Adrenal gland (tissue), 12 donors: ENCODE measurements around the gene APCDD1L. TPM values are rescaled to one million over a fixed set of nuclear protein-coding genes. Genes with fewer than 3 reads are reported as not detected.

Source experiments
- DNase-seq, 7 donors: peaks; one replicate each; pipeline ENCODE4 v3.0.0-alpha.2; 2019 to 2020
- H3K27ac ChIP-seq, 5 donors: fragments of 200-600 bp; sonication (generic) in 4 of 5; 1 replicate in 3 of 5; 2 replicates in 2 of 5; pipeline versions ENCODE4 v1.5.1 to v1.8.0; 2016 to 2020; ENCODE audit warnings: mild to moderate bottlenecking in 1 of 5
- H3K27me3 ChIP-seq: fragments of 200-600 bp; 2 replicates; pipeline ENCODE4 v1.8.0; 2021
- H3K36me3 ChIP-seq, 2 donors: fragments of 200-600 bp; replicated peaks in 1 of 2; 1 replicate in 1 of 2; 2 replicates in 1 of 2; pipeline versions ENCODE4 v1.5.1 to v1.8.0; 2018 to 2022
- H3K4me1 ChIP-seq, 2 donors: fragments of 200-600 bp; replicated peaks in 1 of 2; 1 replicate in 1 of 2; 2 replicates in 1 of 2; pipeline versions ENCODE4 v1.5.1 to v1.8.0; 2018 to 2021
- H3K4me3 ChIP-seq, 4 donors: fragments of 200-600 bp; sonication (generic) in 3 of 4; one replicate each; pipeline ENCODE4 v1.5.1; 2016 to 2018
- H3K9me3 ChIP-seq, 3 donors: fragments of 200-600 bp; sonication (generic) in 1 of 3; replicated peaks in 1 of 3; 1 replicate in 2 of 3; 2 replicates in 1 of 3; pipeline versions ENCODE4 v1.5.1 to v1.8.0; 2016 to 2021
- CTCF ChIP-seq, 6 experiments: fragments of 450-650 bp in 4 of 6; fragments of 200-600 bp in 2 of 6; sonication (generic) in 1 of 6; IDR thresholded peaks; 1 replicate in 5 of 6; 2 replicates in 1 of 6; pipeline versions ENCODE4 v1.5.1 to v1.8.0; 2016 to 2021; ENCODE audit warnings: antibody characterized with exemption in 6 of 6, mild to moderate bottlenecking in 2 of 6, moderate library complexity in 1 of 6
- POLR2A ChIP-seq, 2 donors: fragments of 450-650 bp; IDR thresholded peaks; one replicate each; pipeline ENCODE4 v1.6.1; 2017; ENCODE audit warnings: antibody characterized with exemption in 2 of 2, mild to moderate bottlenecking in 2 of 2, moderate library complexity in 1 of 2
- WGBS, 4 donors: extraction: QIAGEN DNeasy Blood & Tissue Kit in 2 of 4; methylation state at CpG; one replicate each; pipeline versions ENCODE4 v1.1.5 to v1.1.7; 2013 to 2017; 5-methylcytosine and 5-hydroxymethylcytosine counted together
- intact Hi-C, 2 donors: fragments of 100-400 bp; cut with DNase I; formaldehyde crosslinking; loops; one replicate each; pipeline versions ENCODE4 v1.14.1 to v1.15.0; 2022 to 2023
- polyA plus RNA-seq, 3 donors: library from polyadenylated mRNA; stranded (reverse); fragments of 200-250 nt in 2 of 3; fragments of 350-450 nt in 1 of 3; fragmentation: Illumina TruSeq in 1 of 3; extraction: RNeasy Lipid Tissue Mini Kit (QIAGEN cat#74804) in 1 of 3; gene quantifications; one replicate each; pipeline ENCODE4 v1.2.3, GENCODE V29; 2013 to 2014
- total RNA-seq, 9 donors: library from RNA; depleted of rRNA in 4 of 9; stranded (reverse); fragments of >200 nt in 4 of 9; fragments of 120-200 nt in 1 of 9; fragmentation: NEBNext Ultra II Directional in 1 of 9; extraction: Animal tissue kit (Norgen Biotek cat#: 25700) in 1 of 9; gene quantifications; one replicate each; pipeline versions ENCODE4 v1.1.0 to v1.2.4, GENCODE V29; 2013 to 2023
- donor health status: healthy with polysubstance abuse.
- donor health status: Bipolar disorder and iron deficiency.
- donor health status: DM: yes; HTN: yes; CAD: no.
- donor health status: DM: no; HTN: no; CAD: no.
- donor health status: DM: no; HTN: no; CAD: no.
- donor health status: DM: yes; HTN: yes; CAD: no.

Gene APCDD1L
- total and polyA plus RNA-seq, 12 donors: 0.06 to 0.96 (median 0.27) TPM; not detected in 4

GRCh38 chr20:58463256-58463655 lies 51.9 kb downstream of the APCDD1L start:
- H3K36me3 ChIP-seq: no peaks in the 10 kb centered on the region
- TF ChIP-seq POLR2A (IDR thresholded peaks at IDR 0.05) (no peak), CTCF (IDR thresholded peaks at IDR 0.05) (no peak)
- no peaks in the 10 kb centered on the region for H3K27me3 ChIP-seq
- no peak overlapping the region for H3K4me3 ChIP-seq
- H3K9me3 ChIP-seq: no peaks in the 10 kb centered on the region
- H3K4me1 ChIP-seq: no peaks in the 10 kb centered on the region
- intact Hi-C loops: no loop called here
- 81 to 87% (median 86%) methylated on average over 10 of the region's 10 CpGs for WGBS, 4 donors
- H3K27ac ChIP-seq: no peak overlapping the region
- no peak for DNase-seq

- H3K4me3 ChIP-seq: no peak overlapping the region
- H3K36me3 ChIP-seq: no peaks in the 10 kb centered on the region
- H3K4me1 ChIP-seq: no peaks in the 10 kb centered on the region
- no peaks in the 10 kb centered on the region for H3K27me3 ChIP-seq
- no peak for DNase-seq
- 91 to 95% (median 93%) methylated on average over 6 of the region's 6 CpGs for WGBS, 4 donors
- H3K9me3 ChIP-seq: no peaks in the 10 kb centered on the region
- intact Hi-C loops: no loop called here
- TF ChIP-seq POLR2A (IDR thresholded peaks at IDR 0.05) (no peak), CTCF (IDR thresholded peaks at IDR 0.05) (no peak)
- no peak overlapping the region for H3K27ac ChIP-seq
Observed at GRCh38 chr20:58461899-58462298, 53.3 kb downstream of the APCDD1L start.

- 94 to 98% (median 97%) methylated on average over 11 to 25 of the region's 25 CpGs for WGBS, 4 donors
Observed at GRCh38 chr20:58461104-58461503, 54.1 kb downstream of the APCDD1L start.

DNA sequence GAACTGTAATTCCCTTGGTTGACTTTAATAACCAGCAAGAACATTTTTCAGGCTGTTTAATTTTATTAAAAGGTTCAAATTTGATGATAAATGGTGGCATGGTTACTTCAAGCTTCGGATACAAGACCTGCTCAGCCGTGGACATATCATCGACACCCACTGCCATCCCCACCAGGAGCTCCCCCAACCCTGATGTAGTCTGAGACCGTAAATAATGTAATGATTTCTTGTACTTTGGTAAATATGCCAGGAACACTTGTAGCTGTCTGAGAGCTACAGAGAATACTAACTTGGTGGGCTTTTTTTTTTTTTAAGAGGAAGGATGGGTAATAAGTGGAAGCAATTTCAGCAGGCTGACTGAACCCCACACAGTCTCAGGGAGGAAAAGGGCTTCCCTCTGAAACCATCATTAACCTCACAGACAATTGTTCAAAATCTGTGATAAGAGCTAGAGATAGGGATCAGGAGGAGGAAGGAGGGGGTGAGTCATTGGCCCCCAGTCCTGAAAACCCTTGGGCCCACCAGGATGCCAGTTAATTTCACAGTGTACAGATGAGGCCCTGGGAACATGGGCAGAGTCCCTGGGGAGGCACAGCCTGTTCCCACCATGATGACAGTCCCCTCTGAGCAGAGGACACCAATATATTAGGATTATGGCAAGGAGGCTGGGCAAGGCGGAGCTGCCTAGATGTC lies 56.0 kb downstream of the APCDD1L start:
- DNase-seq: no peak

More at GRCh38 chr20:58461104-58461503, 54.1 kb downstream of the APCDD1L start:
- intact Hi-C loops: no loop called here
- Histone ChIP-seq H3K36me3 (no peaks in the 10 kb centered on the region), H3K27ac (no peak overlapping the region), H3K27me3 (no peaks in the 10 kb centered on the region), H3K9me3 (no peaks in the 10 kb centered on the region), H3K4me1 (no peaks in the 10 kb centered on the region), H3K4me3 (no peak overlapping the region)
- no peak for DNase-seq
- TF ChIP-seq POLR2A (IDR thresholded peaks at IDR 0.05) (no peak), CTCF (IDR thresholded peaks at IDR 0.05) (no peak)

More for the DNA sequence above, 56.0 kb downstream of the APCDD1L start:
- Histone ChIP-seq H3K9me3 (no peaks in the 10 kb centered on the region), H3K27ac (no peak overlapping the region), H3K4me1 (no peaks in the 10 kb centered on the region), H3K36me3 (no peaks in the 10 kb centered on the region), H3K4me3 (no peak overlapping the region), H3K27me3 (no peaks in the 10 kb centered on the region)
- TF ChIP-seq CTCF (IDR thresholded peaks at IDR 0.05): no peak
- TF ChIP-seq POLR2A (IDR thresholded peaks at IDR 0.05): no peak
- intact Hi-C loops: no loop called here
- 92 to 95% (median 93%) methylated on average over 4 to 5 of the region's 5 CpGs for WGBS, 4 donors
